D721Med (cell line): ENCODE measurements around the gene ATP9A.
"Not testable (repeated sequence)": the region's sequence is repeated elsewhere in the genome, so short reads cannot be mapped to it uniquely, and the experiment has no call there.

ENCODE experiments used
- DNase-seq: peaks from one replicate; pipeline ENCODE4 v3.0.0; 2011; ENCODE audit warnings: low spot score; ENCODE audit not compliant: insufficient read length
- FAIRE-seq: peaks from 2 replicates; lab custom pipeline; 2011; peaks lifted over from hg19 to GRCh38; lab: Jason Lieb, UNC
- TF ChIP-seq, protein P1 (sequence below): IDR thresholded peaks from 2 replicates; pipeline ENCODE4 v1.5.1; 2012; ENCODE audit warnings: mild to moderate bottlenecking, control low read depth; ENCODE audit not compliant: insufficient read depth; ENCODE audit errors: missing control alignments

ATP9A gene

GRCh38 chr20:51656726-51657260 is 111.4 kb downstream of the ATP9A start:
- no peak for FAIRE-seq
- DNase-seq: no peak
- TF ChIP-seq, protein P1, sequence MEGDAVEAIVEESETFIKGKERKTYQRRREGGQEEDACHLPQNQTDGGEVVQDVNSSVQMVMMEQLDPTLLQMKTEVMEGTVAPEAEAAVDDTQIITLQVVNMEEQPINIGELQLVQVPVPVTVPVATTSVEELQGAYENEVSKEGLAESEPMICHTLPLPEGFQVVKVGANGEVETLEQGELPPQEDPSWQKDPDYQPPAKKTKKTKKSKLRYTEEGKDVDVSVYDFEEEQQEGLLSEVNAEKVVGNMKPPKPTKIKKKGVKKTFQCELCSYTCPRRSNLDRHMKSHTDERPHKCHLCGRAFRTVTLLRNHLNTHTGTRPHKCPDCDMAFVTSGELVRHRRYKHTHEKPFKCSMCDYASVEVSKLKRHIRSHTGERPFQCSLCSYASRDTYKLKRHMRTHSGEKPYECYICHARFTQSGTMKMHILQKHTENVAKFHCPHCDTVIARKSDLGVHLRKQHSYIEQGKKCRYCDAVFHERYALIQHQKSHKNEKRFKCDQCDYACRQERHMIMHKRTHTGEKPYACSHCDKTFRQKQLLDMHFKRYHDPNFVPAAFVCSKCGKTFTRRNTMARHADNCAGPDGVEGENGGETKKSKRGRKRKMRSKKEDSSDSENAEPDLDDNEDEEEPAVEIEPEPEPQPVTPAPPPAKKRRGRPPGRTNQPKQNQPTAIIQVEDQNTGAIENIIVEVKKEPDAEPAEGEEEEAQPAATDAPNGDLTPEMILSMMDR: no peak

- not testable (repeated sequence) for FAIRE-seq, DNase-seq
Observed at GRCh38 chr20:51656089-51656488, 112.1 kb downstream of the ATP9A start.

DNA sequence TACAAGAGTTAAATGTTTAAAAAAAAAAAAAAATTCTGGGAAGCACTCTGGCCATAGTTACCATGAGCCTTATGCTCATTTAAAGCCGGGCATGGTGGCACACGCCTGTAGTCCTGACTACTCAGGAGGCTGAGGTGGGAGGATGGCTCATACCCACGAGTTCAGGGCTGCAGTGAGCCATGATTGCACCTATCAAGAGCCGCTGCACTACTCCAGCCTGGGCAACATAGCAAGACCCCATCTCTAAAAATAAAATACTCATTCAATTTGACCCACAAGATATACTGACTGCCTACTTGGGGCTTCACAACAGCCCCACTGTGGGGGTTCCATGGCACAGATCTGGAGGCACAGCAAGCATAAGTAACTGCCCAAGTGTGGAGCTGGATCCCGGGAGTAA is 113.7 kb downstream of the ATP9A start:
- no peak for DNase-seq
- TF ChIP-seq, protein P1: no peak
- FAIRE-seq: no peak

- no peak for FAIRE-seq
- TF ChIP-seq, protein P1: no peak
- DNase-seq: no peak
Observed at GRCh38 chr20:51654060-51654459, 114.1 kb downstream of the ATP9A start.

- TF ChIP-seq, protein P1: no peak
- DNase-seq (no peak), FAIRE-seq (no peak)
Observed at GRCh38 chr20:51653226-51653625, 115.0 kb downstream of the ATP9A start.

DNA sequence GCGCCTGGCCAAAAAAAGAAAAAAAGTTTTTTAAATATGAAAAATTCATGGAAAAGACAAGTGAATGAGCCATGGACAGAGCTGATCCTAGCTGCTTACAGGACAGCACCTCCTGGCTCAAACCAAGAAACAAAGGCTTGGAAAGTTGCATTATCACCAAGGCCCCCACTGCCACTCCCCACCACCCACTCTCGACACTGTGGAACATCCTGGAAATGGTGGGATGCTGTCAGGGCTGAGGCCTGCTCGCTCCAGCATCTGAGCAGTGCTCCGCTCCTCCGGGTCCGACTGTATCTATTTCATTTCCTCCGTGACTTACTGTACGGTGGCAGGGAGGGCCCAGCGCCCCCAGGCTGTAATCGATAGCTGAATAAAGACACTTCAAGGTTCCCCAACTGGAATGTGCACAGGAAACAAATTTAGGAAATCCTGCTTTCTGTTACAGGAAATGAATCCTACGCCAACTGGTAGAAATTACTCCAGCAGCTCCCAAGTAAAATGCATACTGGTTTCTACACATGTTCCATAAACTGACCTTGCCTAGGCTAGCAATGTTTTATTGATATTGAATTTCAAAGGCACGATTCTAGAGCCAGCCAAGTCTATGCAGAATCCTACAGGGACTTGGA is 116.2 kb downstream of the ATP9A start:
- DNase-seq (no peak), FAIRE-seq (no peak)
- TF ChIP-seq, protein P1: no peak

- DNase-seq (no peak), FAIRE-seq (no peak)
- TF ChIP-seq, protein P1: no peak
Observed at GRCh38 chr20:51650685-51651134, 117.5 kb downstream of the ATP9A start.

GRCh38 chr20:51648571-51648947 is 119.6 kb downstream of the ATP9A start:
- DNase-seq (no peak), FAIRE-seq (no peak)
- TF ChIP-seq, protein P1: no peak
